GM12865 (cell line): Measurements from ENCODE around the gene SIAE.

ENCODE experiments used
- DNase-seq: peaks from one replicate; pipeline ENCODE4 v3.0.0; 2010; ENCODE audit warnings: low read depth
- H3K4me3 ChIP-seq: 2 replicates; pipeline ENCODE4 v1.5.1; 2011; ENCODE audit warnings: mild to moderate bottlenecking, low read depth, low read length, control low read depth
- CTCF ChIP-seq: IDR thresholded peaks from 2 replicates; pipeline ENCODE4 v1.5.1; 2011; ENCODE audit warnings: low read length, control low read depth, low read depth, inconsistent platforms; ENCODE audit not compliant: insufficient read depth; ENCODE audit errors: missing control alignments

Gene SIAE

GRCh38 chr11:124602193-124602592 is 71.3 kb downstream of the SIAE start:
- DNase-seq = no peak
- no peak overlapping the region for H3K4me3 ChIP-seq
- no peak for TF ChIP-seq CTCF

GRCh38 chr11:124600621-124601320 is 72.8 kb downstream of the SIAE start:
- TF ChIP-seq CTCF = no peak
- H3K4me3 ChIP-seq = no peak overlapping the region
- DNase-seq = no peak

GRCh38 chr11:124597626-124598025 is 75.9 kb downstream of the SIAE start:
- no peak for TF ChIP-seq CTCF
- H3K4me3 ChIP-seq = no peak overlapping the region
- no peak for DNase-seq

- no peak overlapping the region for H3K4me3 ChIP-seq
- no peak for DNase-seq
- TF ChIP-seq CTCF = no peak
Observed at GRCh38 chr11:124595302-124595701, 78.2 kb downstream of the SIAE start.

- no peak for DNase-seq
- no peak for TF ChIP-seq CTCF
- H3K4me3 ChIP-seq = no peak overlapping the region
Observed at GRCh38 chr11:124592627-124593026, 80.9 kb downstream of the SIAE start.

GRCh38 chr11:124591430-124591829 is 82.1 kb downstream of the SIAE start:
- no peak for TF ChIP-seq CTCF
- no peak for DNase-seq
- H3K4me3 ChIP-seq = no peak overlapping the region

GRCh38 chr11:124586238-124586860 is 87.2 kb downstream of the SIAE start:
- peak; percentile 63 for TF ChIP-seq CTCF
- DNase-seq = peak; percentile 65
- no peak overlapping the region for H3K4me3 ChIP-seq
